ENCODE results near the gene SYMPK.
"Not testable (repeated sequence)": the region's sequence is repeated elsewhere in the genome, so short reads cannot be mapped to it uniquely, and the experiment has no call there.

The SYMPK gene

DNA sequence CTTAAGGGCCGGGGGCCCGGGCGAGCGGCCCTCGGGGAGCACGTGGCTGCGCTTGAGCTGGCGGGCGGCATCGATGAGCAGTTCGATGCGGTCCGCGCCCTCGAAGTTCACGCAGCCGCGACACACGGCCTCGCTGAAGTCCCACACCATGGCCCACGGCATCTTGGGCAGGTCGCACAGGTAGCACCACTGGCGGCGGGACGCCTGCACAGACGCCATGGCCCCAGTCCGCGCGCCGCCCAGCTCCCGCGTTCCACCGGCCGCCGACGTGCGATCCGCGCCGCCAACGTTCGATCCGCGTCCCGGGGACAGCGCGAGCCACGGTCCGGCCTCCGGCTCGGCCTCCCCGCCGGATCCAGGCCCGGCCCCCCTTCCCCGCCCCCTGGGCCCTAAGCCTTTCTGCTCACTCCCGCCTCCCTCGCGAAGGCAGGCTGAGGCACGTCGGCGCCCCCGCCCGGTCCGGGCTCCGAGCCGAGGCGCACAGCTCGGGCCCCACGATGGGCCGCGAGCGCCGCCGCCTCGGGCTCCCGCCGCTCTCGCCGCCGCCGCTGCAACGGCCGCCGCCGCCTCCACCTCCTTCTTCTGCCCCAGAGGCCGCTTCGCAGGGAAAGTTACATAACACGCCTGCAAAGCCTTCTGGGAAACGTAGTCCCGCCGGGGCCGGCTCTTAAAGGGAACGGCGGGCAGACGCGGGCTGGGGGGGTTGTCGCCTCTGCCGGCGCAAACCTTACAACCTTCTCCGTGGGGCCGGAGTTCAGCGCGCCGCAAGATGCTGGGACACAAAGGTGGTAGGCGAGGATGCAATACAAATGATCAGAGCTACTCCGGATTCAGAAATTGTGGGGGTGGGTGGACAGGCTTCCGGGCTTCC, 22.8 kb upstream of the SYMPK start, which contains the start of gene IRF2BP1:
IRF2BP1 (minus strand) TSS at position 586 of the 871 bp plus-strand sequence; CDS start at position 219, 367 bp downstream.
- peak; percentile 78 for DNase-seq

DNA sequence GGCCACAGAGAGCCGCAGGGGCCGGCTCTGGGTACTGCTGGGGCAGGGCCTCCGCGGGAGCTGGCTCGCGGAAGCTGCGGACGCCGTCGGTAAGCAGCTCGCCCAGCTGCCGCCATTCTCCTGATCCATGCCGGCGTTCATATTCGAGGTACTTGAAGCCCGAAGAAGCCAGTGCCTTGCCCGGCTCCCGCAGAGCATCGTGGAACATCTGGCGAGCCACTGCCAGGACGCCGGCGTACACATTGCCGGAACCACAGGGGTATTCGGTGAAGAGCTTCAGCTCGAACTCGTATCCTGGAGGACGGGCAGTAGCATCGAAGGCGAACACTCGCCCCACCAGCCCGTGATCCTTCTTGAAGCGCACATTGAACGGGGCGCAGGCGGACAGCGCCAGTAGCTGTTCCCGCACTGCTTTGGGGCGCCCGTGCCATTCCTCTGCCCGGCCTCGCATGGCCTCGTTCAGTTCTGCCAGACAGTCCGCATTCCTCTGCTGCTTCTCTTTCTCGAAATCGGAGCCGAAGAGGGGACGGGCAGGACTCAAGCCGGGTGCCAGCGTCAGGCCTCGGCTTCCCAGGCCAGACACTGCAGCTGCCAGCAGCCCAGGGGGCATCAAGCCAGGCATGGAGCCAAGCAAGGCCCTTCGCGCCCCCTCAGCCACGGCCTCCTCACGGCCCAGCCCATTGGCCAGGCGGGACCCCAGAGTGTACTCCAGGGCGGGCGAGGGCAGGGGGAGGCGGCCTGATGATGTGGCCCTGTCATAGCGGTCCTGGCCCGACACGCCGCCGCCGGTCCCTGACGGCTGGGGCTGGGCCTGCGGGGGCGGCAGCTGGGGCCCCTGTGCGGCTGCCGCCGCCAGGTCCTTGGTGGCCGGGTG, 22.0 kb upstream of the SYMPK start:
- DNase-seq, result no peak

DNA sequence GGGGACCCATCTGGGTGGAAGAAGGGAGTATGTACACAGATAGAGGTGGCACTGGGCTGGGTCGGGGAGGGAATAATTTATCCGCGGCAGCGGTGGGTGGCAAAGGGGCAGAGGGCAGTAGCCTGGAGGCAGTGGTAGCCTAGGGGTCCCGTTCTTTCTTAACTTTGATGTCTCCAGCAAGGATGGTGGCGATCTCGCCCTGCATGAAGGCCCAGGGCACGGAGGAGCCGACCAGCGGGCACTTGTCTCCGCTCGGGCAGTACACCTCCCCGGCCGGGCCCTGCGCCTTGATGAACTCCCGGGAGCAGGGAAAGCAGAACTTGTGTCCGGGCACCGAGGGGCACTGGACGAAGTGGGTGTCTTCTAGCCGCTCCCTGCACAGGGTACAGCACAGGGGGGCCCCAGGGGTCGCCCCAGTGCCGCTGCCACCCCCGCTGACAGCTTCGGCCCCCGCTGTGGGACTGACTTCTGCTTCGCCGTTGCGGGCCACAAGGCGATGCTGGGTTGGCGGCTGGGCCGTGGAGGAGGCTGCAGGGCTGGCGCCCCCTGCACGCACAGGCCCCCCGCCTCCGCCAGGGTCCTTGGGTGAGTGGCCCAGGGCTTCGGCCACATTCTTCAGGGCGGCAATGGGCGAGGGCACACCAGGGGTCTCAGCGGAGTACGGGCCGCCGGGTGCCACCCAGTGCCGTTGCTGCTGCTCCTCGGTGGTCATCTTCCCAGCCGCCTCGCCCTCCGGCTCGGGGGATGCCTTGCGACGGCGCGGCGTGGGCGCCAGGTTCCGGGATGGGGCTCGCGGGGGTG, 21.1 kb upstream of the SYMPK start:
- no peak for DNase-seq

DNA sequence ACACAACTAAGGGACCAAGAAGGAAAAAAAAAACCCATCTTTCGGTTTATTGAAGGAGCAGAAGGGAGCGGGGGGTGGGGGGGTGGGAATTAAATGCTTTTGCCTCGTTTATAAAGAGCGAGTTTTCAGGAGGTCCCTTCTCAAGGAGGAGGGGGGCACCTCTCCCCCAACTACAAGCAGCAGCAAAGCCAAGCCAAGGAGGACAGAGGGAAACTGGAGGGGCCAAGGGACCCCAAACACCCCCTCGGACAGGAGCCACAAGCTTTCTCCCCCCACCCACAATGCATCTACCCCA, 20.6 kb upstream of the SYMPK start:
- DNase-seq, result no peak

DNA sequence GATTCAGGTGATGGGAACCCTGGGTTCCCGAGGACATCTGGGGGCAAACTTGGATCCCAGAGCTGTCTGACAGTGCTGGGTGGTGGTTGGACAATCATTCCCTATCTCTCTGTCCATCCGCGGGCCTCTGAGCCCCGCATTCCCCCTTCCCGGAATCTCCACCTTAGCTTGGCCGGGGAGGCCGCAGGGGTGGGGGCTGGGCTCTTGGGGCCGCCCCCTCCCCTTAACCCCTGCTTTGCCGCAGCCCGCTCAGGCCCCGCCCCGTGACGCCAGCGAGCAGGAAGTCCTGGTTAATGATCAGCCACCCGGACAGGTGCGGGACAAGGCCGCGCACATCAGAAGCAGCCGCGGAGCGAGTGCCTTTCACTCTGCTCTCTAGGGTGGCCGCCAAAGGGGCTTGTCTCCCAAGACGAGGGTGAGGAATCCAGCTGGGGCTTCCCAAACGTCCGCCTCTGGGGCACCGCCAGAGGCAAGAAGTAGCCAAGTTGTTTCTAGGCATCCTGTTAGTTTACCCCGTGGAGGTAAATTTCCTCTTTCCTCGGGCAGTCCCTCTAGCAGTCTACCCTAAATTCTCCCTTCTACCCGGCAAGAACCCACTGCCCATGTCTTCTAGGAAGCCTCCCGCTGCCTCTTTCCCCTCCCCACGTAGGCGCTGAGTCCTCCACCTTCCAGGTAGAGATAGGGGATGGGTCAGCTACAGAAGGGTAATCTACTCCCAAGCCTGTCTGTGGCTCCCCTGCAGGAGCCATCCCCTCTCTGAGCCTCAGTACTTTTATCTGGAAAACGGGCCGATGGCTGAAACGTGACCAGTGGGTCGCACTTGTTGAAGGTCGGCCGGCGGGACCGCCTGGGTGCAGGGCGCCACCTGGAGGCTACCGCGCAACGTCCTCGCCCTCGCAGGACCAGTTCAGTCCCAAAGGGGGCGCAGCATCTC, 20.0 kb upstream of the SYMPK start:
- no peak for DNase-seq

DNA sequence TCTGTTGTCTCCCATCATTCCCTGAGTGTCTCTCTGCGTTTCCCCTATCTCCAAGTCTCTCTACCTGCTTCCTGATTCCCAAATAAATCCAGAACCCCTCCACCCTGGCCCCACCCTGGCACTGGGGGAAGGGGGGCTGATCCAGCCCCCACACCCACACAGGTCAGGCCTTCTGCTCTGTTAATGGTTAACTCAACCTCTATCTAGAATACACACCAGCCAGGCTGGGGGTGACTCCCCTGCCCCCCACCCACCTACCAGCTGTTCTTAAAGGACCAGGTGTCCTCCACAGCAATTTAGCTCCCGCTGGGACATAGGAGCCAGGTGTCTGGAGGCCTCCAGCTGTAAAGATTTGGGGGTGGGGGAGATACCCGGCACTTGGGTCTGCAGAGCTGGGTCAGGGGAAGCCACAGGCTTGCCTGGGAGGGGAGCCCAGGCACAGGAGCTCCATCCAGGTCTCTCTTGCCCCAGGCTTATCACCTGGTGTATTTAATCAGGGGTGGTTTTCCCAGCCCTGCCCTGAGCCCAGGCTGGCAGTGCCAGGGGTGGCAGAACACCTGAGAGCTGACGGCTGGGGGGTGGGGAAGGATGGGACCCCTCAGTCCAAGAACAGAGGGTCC, 19.1 kb upstream of the SYMPK start:
- no peak for DNase-seq

DNA sequence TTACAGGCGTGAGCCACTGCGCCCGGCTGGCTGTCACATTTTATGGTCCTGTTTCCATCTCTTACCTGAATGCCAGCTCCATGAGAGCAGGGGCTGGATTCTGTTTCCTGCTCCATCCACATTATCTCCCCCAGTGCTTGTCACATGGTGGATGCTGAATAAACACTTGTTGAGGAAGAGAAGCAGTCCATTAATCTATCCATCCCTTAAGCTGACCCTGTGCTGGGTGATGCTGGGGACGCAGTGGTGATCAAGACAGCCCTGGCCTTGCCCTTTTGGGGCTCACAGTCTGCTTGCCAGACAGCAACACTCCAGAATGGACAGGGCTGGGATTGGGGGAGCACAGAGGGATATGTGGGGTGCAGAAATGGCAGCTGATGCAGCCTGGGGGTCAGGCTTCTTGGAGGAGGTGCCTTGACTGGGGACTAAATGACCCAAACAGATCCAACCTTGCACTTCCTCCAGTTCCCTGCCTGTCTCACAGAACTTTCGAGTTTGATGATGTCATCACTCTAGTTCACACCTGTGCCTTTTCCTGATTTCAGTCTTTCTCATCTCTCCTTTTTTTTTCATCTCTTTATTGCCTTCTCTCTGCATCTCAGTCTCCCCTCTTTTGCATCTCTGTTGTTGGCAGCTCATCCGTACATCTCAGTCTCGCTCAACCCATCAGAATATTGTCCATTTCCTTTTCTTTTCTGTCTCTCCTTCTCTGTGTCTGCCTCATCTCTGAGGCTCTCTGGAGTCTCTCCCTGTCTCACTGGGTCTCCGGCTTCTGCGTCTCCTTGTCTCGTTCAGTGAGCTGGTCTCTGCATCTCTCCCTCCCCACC, 18.3 kb upstream of the SYMPK start:
- DNase-seq, result no peak

DNA sequence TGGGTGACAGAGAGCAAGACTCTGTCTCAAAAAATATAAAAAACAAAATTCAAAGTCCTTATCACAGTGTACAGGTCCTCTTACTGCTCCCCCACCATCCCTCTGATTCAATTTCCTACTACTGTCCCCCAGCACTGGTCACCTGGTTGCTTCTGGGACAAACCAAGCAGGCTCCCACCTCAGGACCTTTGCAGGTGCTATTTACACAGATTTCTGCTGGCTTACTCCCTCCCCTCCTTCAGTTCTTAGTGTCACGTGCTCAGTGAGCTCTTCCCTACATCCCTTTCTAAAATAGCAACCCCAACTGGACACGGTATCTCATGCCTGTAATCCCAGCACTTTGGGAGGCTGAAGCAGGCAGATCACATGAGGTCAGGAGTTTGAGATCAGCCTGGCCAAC, 17.0 kb upstream of the SYMPK start:
- DNase-seq, result no peak

DNA sequence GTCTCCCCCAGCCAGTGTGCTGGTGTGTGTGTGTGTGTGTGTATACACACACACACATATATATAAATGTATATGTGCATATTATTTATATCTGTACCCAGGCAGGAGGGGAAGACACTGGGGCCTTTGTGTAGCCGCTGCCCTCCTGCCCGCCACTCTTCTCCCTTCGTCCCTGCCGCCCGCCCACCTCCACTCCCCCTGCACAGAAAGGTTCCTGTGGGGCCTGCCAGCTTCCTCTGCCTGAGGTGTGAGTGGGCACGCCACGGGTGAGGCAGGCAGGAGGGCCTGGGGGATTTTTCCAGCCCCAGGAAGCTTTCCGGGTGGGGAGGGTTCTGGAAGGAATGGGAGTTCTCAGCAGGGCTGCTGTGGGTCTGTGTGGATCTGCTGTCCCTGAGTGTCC, 16.1 kb upstream of the SYMPK start:
- DNase-seq, result no peak

DNA sequence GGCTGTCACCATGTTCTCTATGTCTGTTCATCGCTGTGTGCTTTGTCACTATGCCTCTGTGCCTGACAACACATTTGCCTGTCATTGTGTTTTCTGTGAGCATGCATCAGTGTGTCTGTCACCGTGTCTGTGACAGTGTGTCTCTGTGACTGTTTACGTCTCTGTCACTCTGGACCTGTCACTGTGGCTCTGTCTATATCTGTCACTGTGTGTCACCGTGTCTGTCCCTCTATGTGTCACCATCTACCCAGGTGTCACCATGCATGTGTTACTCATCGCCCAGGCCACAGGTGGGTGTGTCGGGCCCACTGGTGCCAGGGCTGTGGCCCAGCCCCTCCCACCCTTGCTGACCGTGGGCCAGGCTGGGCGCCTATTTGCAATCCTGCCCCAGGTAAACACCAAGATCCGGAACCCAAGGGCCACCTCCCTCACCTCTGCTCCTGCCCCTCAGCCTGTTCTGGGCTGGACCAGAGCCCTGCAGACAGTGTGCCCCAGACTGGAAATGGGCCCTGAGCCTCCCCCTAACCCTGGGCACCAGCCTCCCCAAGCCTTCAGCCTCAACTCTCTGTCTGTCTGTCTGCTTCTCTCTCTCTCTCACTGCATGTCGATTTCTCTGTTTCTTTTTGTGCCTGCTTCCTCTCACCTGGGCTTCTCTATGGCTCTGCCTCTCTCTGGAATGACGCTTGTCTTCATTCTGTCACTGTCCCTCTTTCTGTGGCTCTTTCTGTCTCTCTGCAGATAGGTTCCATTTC, 15.3 kb upstream of the SYMPK start:
- DNase-seq, result no peak

DNA sequence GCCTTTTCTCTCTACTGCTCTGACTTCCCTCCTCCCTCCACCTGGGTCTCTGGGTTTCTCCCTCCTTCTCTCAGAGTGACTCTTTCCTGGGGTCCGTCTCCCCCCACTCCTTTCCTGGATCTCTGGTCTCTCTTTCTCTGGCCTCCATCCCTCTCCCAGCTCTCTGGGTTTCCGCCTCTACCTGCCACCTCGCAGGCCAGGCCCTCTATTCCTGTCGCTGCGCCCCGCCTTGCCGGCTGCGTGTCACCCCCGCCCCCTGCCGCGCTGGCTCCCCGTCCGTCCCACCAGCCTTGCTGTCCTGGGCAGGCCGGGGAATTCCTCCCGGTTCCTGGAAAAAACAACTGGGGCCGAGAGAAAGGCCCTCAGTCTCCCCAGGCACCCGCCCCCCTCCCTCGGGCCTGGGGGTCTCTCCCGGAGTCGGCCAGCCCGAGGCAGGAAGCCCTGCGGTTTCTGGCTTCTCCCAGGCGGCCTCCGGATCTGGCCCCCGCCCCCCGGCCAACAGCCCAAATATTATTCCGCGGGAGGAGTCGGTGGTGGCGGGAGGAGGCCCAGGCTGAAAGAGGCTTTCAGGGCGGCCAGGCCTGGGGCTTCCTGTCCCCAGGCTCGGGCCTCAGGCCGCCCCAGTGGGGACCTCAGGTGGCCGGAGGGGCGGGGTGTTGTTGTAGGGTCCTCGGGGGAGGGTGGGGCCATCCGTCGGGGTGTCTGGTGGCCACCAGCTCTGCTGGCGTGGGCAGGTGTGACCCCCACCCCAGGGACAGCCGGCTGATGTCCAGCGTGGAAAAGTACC, 13.7 kb upstream of the SYMPK start:
- no peak for DNase-seq

DNA sequence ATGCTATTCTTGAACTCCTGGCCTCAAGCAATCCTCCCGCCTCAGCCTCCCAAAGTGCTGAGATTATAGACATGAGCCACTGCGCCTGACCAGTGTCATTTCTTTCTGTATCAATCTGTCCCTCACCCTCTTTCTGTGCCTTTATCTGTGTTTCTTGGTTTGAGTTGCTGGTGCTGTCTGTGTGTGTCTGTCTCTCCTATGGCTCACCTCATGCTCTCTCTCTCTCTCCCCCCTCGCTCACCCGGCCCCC, 13.1 kb upstream of the SYMPK start:
- DNase-seq, result no peak

DNA sequence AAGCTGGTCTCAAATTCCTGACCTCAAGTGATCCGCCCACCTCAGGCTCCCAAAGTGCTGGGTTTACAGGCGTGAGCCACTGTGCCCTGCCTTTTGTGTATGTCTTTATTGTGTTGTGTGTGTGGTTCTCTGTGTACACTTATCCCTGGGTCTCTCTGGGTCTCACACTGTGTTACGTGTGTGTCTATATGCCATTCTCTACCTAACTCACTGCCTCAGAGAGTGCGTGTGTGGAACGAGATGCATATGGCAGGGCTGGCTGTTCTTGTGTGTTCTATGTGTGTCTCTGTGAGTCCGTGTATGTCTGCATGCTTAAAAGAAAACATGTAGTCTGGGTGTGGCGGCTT, 11.6 kb upstream of the SYMPK start:
- DNase-seq, result no peak

DNA sequence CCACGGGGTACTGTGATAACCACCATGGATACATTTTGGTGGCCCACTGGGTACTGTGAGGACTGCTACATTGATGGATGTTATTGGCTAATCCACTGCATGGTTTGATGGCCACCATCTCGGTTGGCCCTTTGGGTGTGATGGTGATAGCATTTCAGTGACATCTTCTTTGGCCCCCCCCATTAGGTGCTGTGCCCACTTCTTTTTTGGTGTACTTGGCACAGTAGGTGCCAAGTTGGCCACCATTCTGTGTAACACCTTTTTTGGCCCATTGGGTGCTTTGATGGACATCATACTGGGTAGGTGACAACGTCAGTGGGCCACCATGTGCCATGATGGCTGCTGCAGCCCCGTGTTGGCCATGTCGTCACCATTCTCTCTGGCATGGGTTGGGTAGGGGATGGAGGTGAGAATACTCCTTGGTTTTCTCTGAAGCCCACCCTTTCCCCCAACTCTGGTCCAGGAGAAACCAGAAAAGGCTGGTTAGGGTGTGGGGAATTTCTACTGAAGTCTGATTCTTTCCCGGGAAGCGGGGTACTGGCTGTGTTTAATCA, 10.3 kb upstream of the SYMPK start:
- no peak for DNase-seq

DNA sequence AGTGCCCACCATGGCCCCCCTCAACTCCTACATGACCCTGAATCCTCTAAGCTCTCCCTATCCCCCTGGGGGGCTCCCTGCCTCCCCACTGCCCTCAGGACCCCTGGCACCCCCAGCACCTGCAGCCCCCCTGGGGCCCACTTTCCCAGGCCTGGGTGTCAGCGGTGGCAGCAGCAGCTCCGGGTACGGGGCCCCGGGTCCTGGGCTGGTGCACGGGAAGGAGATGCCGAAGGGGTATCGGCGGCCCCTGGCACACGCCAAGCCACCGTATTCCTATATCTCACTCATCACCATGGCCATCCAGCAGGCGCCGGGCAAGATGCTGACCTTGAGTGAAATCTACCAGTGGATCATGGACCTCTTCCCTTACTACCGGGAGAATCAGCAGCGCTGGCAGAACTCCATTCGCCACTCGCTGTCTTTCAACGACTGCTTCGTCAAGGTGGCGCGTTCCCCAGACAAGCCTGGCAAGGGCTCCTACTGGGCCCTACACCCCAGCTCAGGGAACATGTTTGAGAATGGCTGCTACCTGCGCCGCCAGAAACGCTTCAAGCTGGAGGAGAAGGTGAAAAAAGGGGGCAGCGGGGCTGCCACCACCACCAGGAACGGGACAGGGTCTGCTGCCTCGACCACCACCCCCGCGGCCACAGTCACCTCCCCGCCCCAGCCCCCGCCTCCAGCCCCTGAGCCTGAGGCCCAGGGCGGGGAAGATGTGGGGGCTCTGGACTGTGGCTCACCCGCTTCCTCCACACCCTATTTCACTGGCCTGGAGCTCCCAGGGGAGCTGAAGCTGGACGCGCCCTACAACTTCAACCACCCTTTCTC, 9.4 kb upstream of the SYMPK start:
- no peak for DNase-seq

DNA sequence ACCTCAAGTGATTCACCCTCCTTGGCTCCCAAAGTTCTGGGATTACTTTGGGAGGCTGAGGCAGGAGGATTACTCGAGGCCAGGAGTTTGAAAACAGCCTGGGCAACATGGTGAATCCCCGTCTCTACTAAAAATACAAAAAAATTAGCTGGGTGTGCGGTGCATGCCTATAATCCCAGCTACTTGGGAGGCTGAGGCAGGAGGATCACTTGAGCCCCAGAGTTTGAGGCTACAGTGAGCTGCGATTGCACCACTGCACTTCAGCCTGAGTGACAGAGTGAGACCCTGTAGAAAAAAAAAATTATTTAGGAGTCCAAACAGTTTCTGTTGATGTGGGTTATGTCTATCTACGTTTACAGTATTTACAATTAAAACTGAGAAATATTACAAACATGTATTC, 7.9 kb upstream of the SYMPK start:
- no peak for DNase-seq

DNA sequence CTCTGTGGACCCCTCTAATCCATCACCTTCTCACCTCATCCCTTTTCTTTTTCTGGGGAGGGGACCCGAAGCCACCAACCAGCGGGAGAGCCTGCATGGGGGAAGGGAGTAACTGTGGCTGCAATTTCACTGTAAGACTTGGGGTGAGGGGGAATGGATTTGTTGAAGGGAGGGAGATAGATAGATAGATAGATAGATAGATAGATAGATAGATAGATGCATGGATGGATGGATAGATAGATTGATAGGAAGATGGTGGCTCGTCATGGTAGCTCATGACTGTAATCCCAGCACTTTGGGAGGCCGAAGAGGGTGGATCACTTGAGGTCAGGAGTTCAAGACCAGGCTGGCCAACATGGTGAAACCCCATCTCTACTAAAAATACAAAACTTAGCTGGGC, 4.3 kb upstream of the SYMPK start:
- DNase-seq, result not testable (repeated sequence)
